CD4-positive, alpha-beta T cell treated with Interleukin-10 for 1 hour (primary cell): Measurements from ENCODE around the gene HOXD3.

Experiments
- DNase-seq: peaks from one replicate; pipeline ENCODE4 v3.0.0-alpha.2; 2020

The HOXD3 gene

GRCh38 chr2:176151442-176152287, 5.4 kb upstream of the HOXD3 start, which contains the start of gene HOXD4:
TSS of gene HOXD4 (plus strand) at chr2:176151550. CDS start at chr2:176151634, 84 bp downstream.
- DNase-seq = no peak

- no peak for DNase-seq
Observed at GRCh38 chr2:176152350-176153181, 4.5 kb upstream of the HOXD3 start.

- DNase-seq = no peak
Observed at GRCh38 chr2:176154576-176155252, 2.4 kb upstream of the HOXD3 start.

GRCh38 chr2:176155356-176156044, 1.6 kb upstream of the HOXD3 start:
- no peak for DNase-seq

GRCh38 chr2:176156301-176156806, 753 bp upstream of the HOXD3 start:
- DNase-seq = no peak

- DNase-seq = no peak
Observed at GRCh38 chr2:176157499-176158185, 535 bp downstream of the HOXD3 start.

GRCh38 chr2:176158186-176158591, 1.1 kb downstream of the HOXD3 start:
- no peak for DNase-seq

GRCh38 chr2:176158855-176159662, 2.0 kb downstream of the HOXD3 start:
- no peak for DNase-seq

- DNase-seq = no peak
Observed at GRCh38 chr2:176159663-176160250, 2.6 kb downstream of the HOXD3 start.

GRCh38 chr2:176160251-176160985, 3.3 kb downstream of the HOXD3 start:
- DNase-seq = no peak

GRCh38 chr2:176160986-176161824, 4.1 kb downstream of the HOXD3 start:
- no peak for DNase-seq

GRCh38 chr2:176161825-176162626, 4.9 kb downstream of the HOXD3 start:
- no peak for DNase-seq

- DNase-seq = no peak
Observed at GRCh38 chr2:176162911-176163671, 6.0 kb downstream of the HOXD3 start.

- no peak for DNase-seq
Observed at GRCh38 chr2:176163672-176164056, 6.6 kb downstream of the HOXD3 start.

GRCh38 chr2:176164201-176164600, 7.1 kb downstream of the HOXD3 start:
- DNase-seq = no peak

GRCh38 chr2:176164611-176165369, 7.7 kb downstream of the HOXD3 start:
- DNase-seq = no peak
